ENCODE data around the gene CMTM2. TPM values are rescaled to one million over a fixed set of nuclear protein-coding genes. Genes with fewer than 3 reads are reported as not detected.

The CMTM2 gene
- total and polyA plus RNA-seq, 9 of the 15 experiments (the other 6 are each of a cell fraction or from before 2014, with no cell fraction given), result not detected

DNA sequence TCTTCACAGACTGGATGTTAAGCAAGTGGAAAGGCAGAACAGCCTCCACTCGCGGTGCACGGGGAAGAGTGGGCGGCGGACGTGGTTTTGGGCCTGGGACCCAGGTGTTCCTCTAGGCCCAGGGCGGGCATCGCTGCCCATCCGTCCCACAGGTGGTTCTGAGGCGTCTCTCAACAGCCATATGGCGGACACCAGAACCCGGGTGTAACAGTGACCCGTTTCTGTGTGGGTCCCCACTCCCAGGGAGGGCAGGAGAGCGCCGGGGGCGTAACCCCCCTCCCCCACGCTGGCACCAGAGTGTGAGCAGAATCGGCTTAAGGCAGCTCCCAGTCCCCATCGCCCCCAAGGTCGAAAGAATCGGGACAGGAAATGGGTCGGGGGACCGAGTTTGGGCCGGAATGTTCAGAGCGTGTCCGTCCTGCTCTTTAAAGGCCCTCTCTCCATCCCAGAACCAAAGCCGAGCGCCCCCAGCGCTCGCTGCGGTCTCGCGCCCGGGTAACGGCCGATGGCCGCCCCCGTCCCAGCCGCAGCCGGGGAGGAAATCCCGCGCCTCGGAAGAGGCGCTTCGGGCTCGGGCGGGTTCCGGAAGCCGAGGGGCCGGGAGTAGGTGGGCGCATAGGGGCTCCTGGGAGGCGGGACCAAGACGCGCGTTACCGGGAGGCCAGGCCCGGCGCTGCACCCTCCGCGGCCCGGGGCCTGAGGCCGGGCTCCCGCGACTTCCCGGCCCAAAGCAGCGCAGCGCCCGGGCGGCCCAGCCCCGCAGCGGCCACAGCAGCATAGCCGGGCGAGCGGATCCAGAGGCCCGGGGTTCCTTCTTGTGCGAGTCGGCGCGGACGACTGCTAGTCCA is 29.8 kb upstream of the CMTM2 start, which contains the start of gene TK2 (continued):
- TF ChIP-seq, protein P1, sequence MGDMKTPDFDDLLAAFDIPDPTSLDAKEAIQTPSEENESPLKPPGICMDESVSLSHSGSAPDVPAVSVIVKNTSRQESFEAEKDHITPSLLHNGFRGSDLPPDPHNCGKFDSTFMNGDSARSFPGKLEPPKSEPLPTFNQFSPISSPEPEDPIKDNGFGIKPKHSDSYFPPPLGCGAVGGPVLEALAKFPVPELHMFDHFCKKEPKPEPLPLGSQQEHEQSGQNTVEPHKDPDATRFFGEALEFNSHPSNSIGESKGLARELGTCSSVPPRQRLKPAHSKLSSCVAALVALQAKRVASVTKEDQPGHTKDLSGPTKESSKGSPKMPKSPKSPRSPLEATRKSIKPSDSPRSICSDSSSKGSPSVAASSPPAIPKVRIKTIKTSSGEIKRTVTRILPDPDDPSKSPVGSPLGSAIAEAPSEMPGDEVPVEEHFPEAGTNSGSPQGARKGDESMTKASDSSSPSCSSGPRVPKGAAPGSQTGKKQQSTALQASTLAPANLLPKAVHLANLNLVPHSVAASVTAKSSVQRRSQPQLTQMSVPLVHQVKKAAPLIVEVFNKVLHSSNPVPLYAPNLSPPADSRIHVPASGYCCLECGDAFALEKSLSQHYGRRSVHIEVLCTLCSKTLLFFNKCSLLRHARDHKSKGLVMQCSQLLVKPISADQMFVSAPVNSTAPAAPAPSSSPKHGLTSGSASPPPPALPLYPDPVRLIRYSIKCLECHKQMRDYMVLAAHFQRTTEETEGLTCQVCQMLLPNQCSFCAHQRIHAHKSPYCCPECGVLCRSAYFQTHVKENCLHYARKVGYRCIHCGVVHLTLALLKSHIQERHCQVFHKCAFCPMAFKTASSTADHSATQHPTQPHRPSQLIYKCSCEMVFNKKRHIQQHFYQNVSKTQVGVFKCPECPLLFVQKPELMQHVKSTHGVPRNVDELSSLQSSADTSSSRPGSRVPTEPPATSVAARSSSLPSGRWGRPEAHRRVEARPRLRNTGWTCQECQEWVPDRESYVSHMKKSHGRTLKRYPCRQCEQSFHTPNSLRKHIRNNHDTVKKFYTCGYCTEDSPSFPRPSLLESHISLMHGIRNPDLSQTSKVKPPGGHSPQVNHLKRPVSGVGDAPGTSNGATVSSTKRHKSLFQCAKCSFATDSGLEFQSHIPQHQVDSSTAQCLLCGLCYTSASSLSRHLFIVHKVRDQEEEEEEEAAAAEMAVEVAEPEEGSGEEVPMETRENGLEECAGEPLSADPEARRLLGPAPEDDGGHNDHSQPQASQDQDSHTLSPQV (IDR thresholded peaks at IDR 0.05), result peak; percentile 78
- TF ChIP-seq ZNF316 (IDR thresholded peaks at IDR 0.05), result no peak
- no peak for TF ChIP-seq ZNF212 (CRISPR knock-in tag; IDR thresholded peaks at IDR 0.05)
- TF ChIP-seq SREBF1 (IDR thresholded peaks at IDR 0.05; ENCODE audit: borderline replicate concordance, low read depth, low read length), result no peak
- TF ChIP-seq SRSF9 (IDR thresholded peaks at IDR 0.05; ENCODE audit: borderline replicate concordance, low read depth, low read length), result no peak
- TF ChIP-seq PTBP1 (IDR thresholded peaks at IDR 0.05; ENCODE audit: low read depth, low read length), result no peak
- 0 out of 2 replicates have a peak, but pooled peaks have one; percentile 25 for TF ChIP-seq ZNF175 (CRISPR knock-in tag; IDR thresholded peaks at IDR 0.05; ENCODE audit: low read depth)
- no peak for TF ChIP-seq MTA3 (IDR thresholded peaks at IDR 0.05; ENCODE audit: borderline replicate concordance)
- TF ChIP-seq ZNF778 (CRISPR knock-in tag; IDR thresholded peaks at IDR 0.05), result no peak
- TF ChIP-seq ZNF384 (IDR thresholded peaks at IDR 0.05; ENCODE audit: low read depth, low read length), result no peak
- TF ChIP-seq, protein P2, sequence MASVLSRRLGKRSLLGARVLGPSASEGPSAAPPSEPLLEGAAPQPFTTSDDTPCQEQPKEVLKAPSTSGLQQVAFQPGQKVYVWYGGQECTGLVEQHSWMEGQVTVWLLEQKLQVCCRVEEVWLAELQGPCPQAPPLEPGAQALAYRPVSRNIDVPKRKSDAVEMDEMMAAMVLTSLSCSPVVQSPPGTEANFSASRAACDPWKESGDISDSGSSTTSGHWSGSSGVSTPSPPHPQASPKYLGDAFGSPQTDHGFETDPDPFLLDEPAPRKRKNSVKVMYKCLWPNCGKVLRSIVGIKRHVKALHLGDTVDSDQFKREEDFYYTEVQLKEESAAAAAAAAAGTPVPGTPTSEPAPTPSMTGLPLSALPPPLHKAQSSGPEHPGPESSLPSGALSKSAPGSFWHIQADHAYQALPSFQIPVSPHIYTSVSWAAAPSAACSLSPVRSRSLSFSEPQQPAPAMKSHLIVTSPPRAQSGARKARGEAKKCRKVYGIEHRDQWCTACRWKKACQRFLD (CRISPR knock-in tag; IDR thresholded peaks at IDR 0.05), result peak; percentile 50; the same call in 1 of the 2 replicates
- TF ChIP-seq ZNF696 (CRISPR knock-in tag; conservative IDR thresholded peaks at IDR 0.05), result no peak
- no peak for TF ChIP-seq ZNF3 (CRISPR knock-in tag; IDR thresholded peaks at IDR 0.05)
- no peak for TF ChIP-seq MYBL2 (IDR thresholded peaks at IDR 0.05; ENCODE audit: low read depth)
- TF ChIP-seq MYBL2 (CRISPR knock-in tag; IDR thresholded peaks at IDR 0.05; ENCODE audit: borderline replicate concordance), result no peak
- TF ChIP-seq ZFP36 (IDR thresholded peaks at IDR 0.05; ENCODE audit: low read depth, low read length, partially characterized antibody), result no peak
- no peak for TF ChIP-seq EZH2 (IDR thresholded peaks at IDR 0.05; ENCODE audit: borderline replicate concordance, low read depth, low read length)

All from K562 (cell line).